ENCODE measurements around the gene NLRC5. TPM values are rescaled to one million over a fixed set of nuclear protein-coding genes. Genes with fewer than 3 reads are reported as not detected.

NLRC5 gene
- total RNA-seq, 3 donors from 2014 or later, result 110 to 127 (median 113) TPM

- no peaks in the 10 kb centered on the region for H3K4me1 ChIP-seq (ENCODE audit: low read depth)
- H3K9me3 ChIP-seq, result no peaks in the 10 kb centered on the region
- no peak for ATAC-seq
- no peak for TF ChIP-seq CTCF (IDR thresholded peaks at IDR 0.05)
- intact Hi-C loops (cut with DNase I, micrococcal nuclease), result no loop called here
- no peaks in the 10 kb centered on the region for H3K36me3 ChIP-seq (ENCODE audit: low read depth)
- no peak overlapping the region for H3K4me3 ChIP-seq
- DNase-seq, result no peak
Observed at GRCh38 chr16:57007530-57007929, 18.2 kb downstream of the NLRC5 start.

GRCh38 chr16:57008440-57008839, 19.1 kb downstream of the NLRC5 start:
- H3K36me3 ChIP-seq (ENCODE audit: low read depth), result no peaks in the 10 kb centered on the region
- no peaks in the 10 kb centered on the region for H3K9me3 ChIP-seq
- no peak overlapping the region for H3K4me3 ChIP-seq
- no peaks in the 10 kb centered on the region for H3K4me1 ChIP-seq (ENCODE audit: low read depth)
- DNase-seq (no peak), ATAC-seq (no peak)
- no peak for TF ChIP-seq CTCF (IDR thresholded peaks at IDR 0.05)
- intact Hi-C loops (cut with DNase I, micrococcal nuclease), result no loop called here

GRCh38 chr16:57009643-57010170, 20.4 kb downstream of the NLRC5 start:
- Histone ChIP-seq H3K4me1 (ENCODE audit: low read depth) (peaks cover 3% of the 10 kb centered on the region), H3K4me3 (no peak overlapping the region), H3K36me3 (ENCODE audit: low read depth) (no peaks in the 10 kb centered on the region), H3K9me3 (no peaks in the 10 kb centered on the region)
- TF ChIP-seq CTCF (IDR thresholded peaks at IDR 0.05), result no peak
- DNase-seq (no peak), ATAC-seq (no peak)
- intact Hi-C loops (cut with DNase I, micrococcal nuclease), result no loop called here

- Histone ChIP-seq H3K36me3 (ENCODE audit: low read depth) (no peaks in the 10 kb centered on the region), H3K4me1 (ENCODE audit: low read depth) (peaks cover 3% of the 10 kb centered on the region), H3K4me3 (no peak overlapping the region), H3K9me3 (no peaks in the 10 kb centered on the region)
- intact Hi-C loops (cut with DNase I, micrococcal nuclease), result no loop called here
- ATAC-seq (no peak), DNase-seq (no peak)
- no peak for TF ChIP-seq CTCF (IDR thresholded peaks at IDR 0.05)
Observed at GRCh38 chr16:57012353-57012752, 23.0 kb downstream of the NLRC5 start.

- intact Hi-C loops (cut with DNase I, micrococcal nuclease), result no loop called here
- H3K4me1 ChIP-seq (ENCODE audit: low read depth), result peaks cover 3% of the 10 kb centered on the region
- no peaks in the 10 kb centered on the region for H3K36me3 ChIP-seq (ENCODE audit: low read depth)
- H3K4me3 ChIP-seq, result no peak overlapping the region
- no peak for ATAC-seq
- TF ChIP-seq CTCF (IDR thresholded peaks at IDR 0.05), result no peak
- H3K9me3 ChIP-seq, result no peaks in the 10 kb centered on the region
- DNase-seq, result no peak
Observed at GRCh38 chr16:57013229-57013628, 23.9 kb downstream of the NLRC5 start.

- DNase-seq (no peak), ATAC-seq (no peak)
- H3K4me1 ChIP-seq (ENCODE audit: low read depth), result peaks cover 3% of the 10 kb centered on the region
- H3K9me3 ChIP-seq, result no peaks in the 10 kb centered on the region
- H3K4me3 ChIP-seq, result no peak overlapping the region
- no peak for TF ChIP-seq CTCF (IDR thresholded peaks at IDR 0.05)
- H3K36me3 ChIP-seq (ENCODE audit: low read depth), result no peaks in the 10 kb centered on the region
- intact Hi-C loops (cut with DNase I, micrococcal nuclease), result no loop called here
Observed at GRCh38 chr16:57013902-57014301, 24.5 kb downstream of the NLRC5 start.
